Trophoblast cell (in vitro differentiated cells and primary cell): ENCODE measurements around the gene TK1.

Experiments used
- DNase-seq, 2 donors: peaks; one replicate each; pipeline ENCODE4 v3.0.0-alpha.2; 2016
- H2AFZ ChIP-seq: 2 replicates; pipeline ENCODE4 v1.6.1; 2013; ENCODE audit warnings: low read length, moderate library complexity, mild to moderate bottlenecking; ENCODE audit not compliant: insufficient read depth, poor library complexity
- H2AK5ac ChIP-seq: 2 replicates; pipeline ENCODE4 v1.6.1; 2013; ENCODE audit warnings: mild to moderate bottlenecking, low read length
- H2BK120ac ChIP-seq: 2 replicates; pipeline ENCODE4 v1.6.1; 2013; ENCODE audit warnings: low read length, mild to moderate bottlenecking, moderate library complexity; ENCODE audit not compliant: insufficient read depth, poor library complexity
- H2BK12ac ChIP-seq: 2 replicates; pipeline ENCODE4 v1.6.1; 2013; ENCODE audit warnings: mild to moderate bottlenecking, low read length, moderate library complexity
- H2BK5ac ChIP-seq: 2 replicates; pipeline ENCODE4 v1.6.1; 2013; ENCODE audit warnings: low read length, low read depth, moderate library complexity, mild to moderate bottlenecking; ENCODE audit not compliant: poor library complexity
- H3K14ac ChIP-seq: 2 replicates; pipeline ENCODE4 v1.6.1; 2013; ENCODE audit warnings: mild to moderate bottlenecking, low read length
- H3K18ac ChIP-seq: 2 replicates; pipeline ENCODE4 v1.6.1; 2013; ENCODE audit warnings: mild to moderate bottlenecking, low read length
- H3K23ac ChIP-seq: 2 replicates; pipeline ENCODE4 v1.6.1; 2013; ENCODE audit warnings: low read length
- H3K27ac ChIP-seq: 2 replicates; pipeline ENCODE4 v1.5.1; 2013; ENCODE audit warnings: low read depth, mild to moderate bottlenecking, inconsistent platforms, low read length, moderate library complexity
- H3K27me3 ChIP-seq: 2 replicates; pipeline ENCODE4 v1.6.1; 2013; ENCODE audit warnings: inconsistent platforms, mild to moderate bottlenecking, low read length, moderate library complexity; ENCODE audit not compliant: insufficient read depth
- H3K36me3 ChIP-seq, 2 experiments: 1 replicate in 1 of 2; 2 replicates in 1 of 2; pipeline ENCODE4 v1.6.1; 2013; ENCODE audit warnings: low read length in 2 of 2, mild to moderate bottlenecking in 2 of 2, moderate library complexity in 1 of 2; ENCODE audit not compliant: insufficient read depth in 2 of 2, control insufficient read depth in 1 of 2
- H3K4ac ChIP-seq: 2 replicates; pipeline ENCODE4 v1.6.1; 2013; ENCODE audit warnings: low read depth, mild to moderate bottlenecking, low read length, moderate library complexity
- H3K4me1 ChIP-seq, 2 experiments: 1 replicate in 1 of 2; 2 replicates in 1 of 2; pipeline ENCODE4 v1.6.1; 2013; ENCODE audit warnings: low read length in 2 of 2, mild to moderate bottlenecking in 2 of 2, moderate library complexity in 1 of 2; ENCODE audit not compliant: insufficient read depth in 2 of 2, control insufficient read depth in 1 of 2
- H3K4me2 ChIP-seq: 2 replicates; pipeline ENCODE4 v1.6.1; 2013; ENCODE audit warnings: inconsistent platforms, mild to moderate bottlenecking, low read length, moderate library complexity
- H3K4me3 ChIP-seq: 2 replicates; pipeline ENCODE4 v1.5.1; 2013; ENCODE audit warnings: mild to moderate bottlenecking, low read depth, low read length, inconsistent platforms
- H3K79me1 ChIP-seq: one replicate; pipeline ENCODE4 v1.6.1; 2013; ENCODE audit warnings: low read length
- H3K79me2 ChIP-seq: 2 replicates; pipeline ENCODE4 v1.6.1; 2013; ENCODE audit warnings: low read length, mild to moderate bottlenecking; ENCODE audit not compliant: control insufficient read depth, insufficient read depth, poor library complexity
- H3K9ac ChIP-seq: 2 replicates; pipeline ENCODE4 v1.6.1; 2013; ENCODE audit warnings: mild to moderate bottlenecking, low read length
- H3K9me3 ChIP-seq: 2 replicates; pipeline ENCODE4 v1.6.1; 2013; ENCODE audit warnings: low read depth, mild to moderate bottlenecking, control low read depth, inconsistent platforms, low read length; ENCODE audit not compliant: insufficient read depth
- H4K12ac ChIP-seq: 2 replicates; pipeline ENCODE4 v1.6.1; 2013; ENCODE audit warnings: low read depth, mild to moderate bottlenecking, low read length, moderate library complexity
- H4K8ac ChIP-seq: 2 replicates; pipeline ENCODE4 v1.6.1; 2013; ENCODE audit warnings: low read depth, mild to moderate bottlenecking, low read length, moderate library complexity
- H4K91ac ChIP-seq: one replicate; pipeline ENCODE4 v1.6.1; 2013; ENCODE audit warnings: low read depth, mild to moderate bottlenecking, low read length, moderate library complexity
- WGBS: extraction: QIAGEN DNeasy Blood & Tissue Kit; methylation state at CpG from one replicate; pipeline ENCODE4 v1.1.7; 2013; ENCODE audit warnings: missing lambda C conversion rate; ENCODE audit not compliant: insufficient read length, insufficient coverage; ENCODE audit errors: extremely low coverage; 5-methylcytosine and 5-hydroxymethylcytosine counted together

Gene TK1

DNA sequence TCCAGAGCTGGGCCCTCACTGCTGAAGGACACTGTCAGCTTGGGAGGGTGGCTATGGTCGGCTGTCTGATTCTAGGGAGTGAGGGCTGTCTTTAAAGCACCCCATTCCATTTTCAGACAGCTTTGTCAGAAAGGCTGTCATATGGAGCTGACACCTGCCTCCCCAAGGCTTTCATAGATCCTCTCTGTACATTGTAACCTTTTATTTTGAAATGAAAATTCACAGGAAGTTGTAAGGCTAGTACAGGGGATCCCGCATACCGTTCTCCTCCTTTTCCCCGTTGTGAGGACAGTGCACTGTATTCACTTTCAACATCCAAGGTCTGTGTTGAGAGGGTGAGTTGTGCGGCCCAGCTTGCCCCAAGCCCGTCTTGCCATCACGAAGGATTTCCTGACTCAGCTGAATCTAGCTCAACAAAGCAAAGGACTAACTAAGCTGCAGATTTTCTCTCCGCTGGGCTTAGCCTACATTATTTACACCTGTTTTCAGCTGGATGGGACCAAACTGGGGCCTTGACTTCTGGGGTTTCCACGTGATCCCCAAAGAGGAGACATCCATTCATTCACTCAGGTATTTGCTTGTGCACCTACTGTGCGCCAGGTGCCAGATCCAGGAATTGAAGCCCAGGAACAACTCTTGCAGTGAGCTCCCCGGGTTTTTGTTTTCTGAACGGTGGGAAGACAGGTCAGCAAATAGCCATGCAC, 39.4 kb upstream of the TK1 start:
- no peak overlapping the region for H2AFZ ChIP-seq
- peaks cover 10% of the 10 kb centered on the region for H3K27me3 ChIP-seq
- H2BK120ac ChIP-seq: no peak overlapping the region
- no peak overlapping the region for H3K14ac ChIP-seq
- no peak overlapping the region for H4K91ac ChIP-seq
- peaks cover 18 to 23% of the 10 kb centered on the region in 2 experiments for H3K36me3 ChIP-seq
- H2BK12ac ChIP-seq: no peak overlapping the region
- no peak for DNase-seq
- no peaks in the 10 kb centered on the region for H3K79me2 ChIP-seq
- no peak overlapping the region for H4K8ac ChIP-seq
- no peak overlapping the region for H4K12ac ChIP-seq
- H3K18ac ChIP-seq: no peak overlapping the region
- no peak overlapping the region for H3K9ac ChIP-seq
- no peak overlapping the region for H2BK5ac ChIP-seq
- H3K4me2 ChIP-seq: no peak overlapping the region
- WGBS: no CpG with 5 or more reads among the region's 12 CpGs
- H3K27ac ChIP-seq: no peak overlapping the region
- no peak overlapping the region for H3K23ac ChIP-seq
- H3K4me1 ChIP-seq: peaks cover 0 to under 1% of the 10 kb centered on the region in 2 experiments
- H2AK5ac ChIP-seq: no peak overlapping the region
- no peaks in the 10 kb centered on the region for H3K79me1 ChIP-seq
- no peak overlapping the region for H3K4me3 ChIP-seq
- H3K9me3 ChIP-seq: peaks cover 2% of the 10 kb centered on the region
- no peak overlapping the region for H3K4ac ChIP-seq

DNA sequence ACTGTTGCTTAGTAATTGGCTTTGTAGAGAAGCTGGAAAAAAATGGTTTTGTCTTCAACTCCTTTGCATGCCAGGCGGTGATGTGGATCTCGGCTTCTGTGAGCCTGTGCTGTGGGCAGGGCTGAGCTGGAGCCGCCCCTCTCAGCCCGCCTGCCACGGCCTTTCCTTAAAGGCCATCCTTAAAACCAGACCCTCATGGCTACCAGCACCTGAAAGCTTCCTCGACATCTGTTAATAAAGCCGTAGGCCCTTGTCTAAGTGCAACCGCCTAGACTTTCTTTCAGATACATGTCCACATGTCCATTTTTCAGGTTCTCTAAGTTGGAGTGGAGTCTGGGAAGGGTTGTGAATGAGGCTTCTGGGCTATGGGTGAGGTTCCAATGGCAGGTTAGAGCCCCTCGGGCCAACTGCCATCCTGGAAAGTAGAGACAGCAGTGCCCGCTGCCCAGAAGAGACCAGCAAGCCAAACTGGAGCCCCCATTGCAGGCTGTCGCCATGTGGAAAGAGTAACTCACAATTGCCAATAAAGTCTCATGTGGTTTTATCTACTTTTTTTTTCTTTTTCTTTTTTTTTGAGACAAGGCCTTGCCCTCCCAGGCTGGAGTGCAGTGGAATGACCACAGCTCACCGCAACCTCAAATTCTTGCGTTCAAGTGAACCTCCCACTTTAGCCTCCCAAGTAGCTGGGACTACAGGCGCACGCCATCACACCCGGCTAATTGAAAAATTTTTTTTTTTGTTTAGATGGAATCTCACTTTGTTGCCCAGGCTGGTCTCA, 38.4 kb upstream of the TK1 start:
- Histone ChIP-seq H3K4me3 (no peak overlapping the region), H3K14ac (no peak overlapping the region), H4K8ac (no peak overlapping the region), H3K4me1 (no peaks in the 10 kb centered on the region), H2BK5ac (no peak overlapping the region), H3K4ac (no peak overlapping the region), H3K9me3 (no peaks in the 10 kb centered on the region), H3K36me3 (peaks cover 23 to 29% of the 10 kb centered on the region in 2 experiments), H3K9ac (no peak overlapping the region), H3K18ac (no peak overlapping the region), H3K79me1 (no peaks in the 10 kb centered on the region), H3K23ac (no peak overlapping the region), H3K27ac (no peak overlapping the region), H2AFZ (no peak overlapping the region), H2BK12ac (no peak overlapping the region), H3K79me2 (no peaks in the 10 kb centered on the region), H2BK120ac (no peak overlapping the region), H2AK5ac (no peak overlapping the region), H3K4me2 (no peak overlapping the region), H4K91ac (no peak overlapping the region), H4K12ac (no peak overlapping the region), H3K27me3 (peaks cover under 1% of the 10 kb centered on the region)
- WGBS: no CpG with 5 or more reads among the region's 16 CpGs
- DNase-seq: no peak

DNA sequence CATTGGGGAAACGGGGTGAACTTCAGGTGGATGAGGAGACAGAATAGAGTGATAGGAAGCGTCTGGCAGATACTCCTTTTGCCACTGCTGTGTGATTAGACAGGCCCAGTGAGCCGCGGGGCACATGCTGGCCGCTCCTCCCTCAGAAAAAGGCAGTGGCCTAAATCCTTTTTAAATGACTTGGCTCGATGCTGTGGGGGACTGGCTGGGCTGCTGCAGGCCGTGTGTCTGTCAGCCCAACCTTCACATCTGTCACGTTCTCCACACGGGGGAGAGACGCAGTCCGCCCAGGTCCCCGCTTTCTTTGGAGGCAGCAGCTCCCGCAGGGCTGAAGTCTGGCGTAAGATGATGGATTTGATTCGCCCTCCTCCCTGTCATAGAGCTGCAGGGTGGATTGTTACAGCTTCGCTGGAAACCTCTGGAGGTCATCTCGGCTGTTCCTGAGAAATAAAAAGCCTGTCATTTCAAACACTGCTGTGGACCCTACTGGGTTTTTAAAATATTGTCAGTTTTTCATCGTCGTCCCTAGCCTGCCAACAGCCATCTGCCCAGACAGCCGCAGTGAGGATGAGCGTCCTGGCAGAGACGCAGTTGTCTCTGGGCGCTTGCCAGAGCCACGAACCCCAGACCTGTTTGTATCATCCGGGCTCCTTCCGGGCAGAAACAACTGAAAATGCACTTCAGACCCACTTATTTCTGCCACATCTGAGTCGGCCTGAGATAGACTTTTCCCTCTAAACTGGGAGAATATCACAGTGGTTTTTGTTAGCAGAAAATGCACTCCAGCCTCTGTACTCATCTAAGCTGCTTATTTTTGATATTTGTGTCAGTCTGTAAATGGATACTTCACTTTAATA, 37.6 kb upstream of the TK1 start:
- Histone ChIP-seq H2AFZ (no peak overlapping the region), H2BK12ac (no peak overlapping the region), H3K36me3 (peaks cover 28 to 33% of the 10 kb centered on the region in 2 experiments), H3K27me3 (no peaks in the 10 kb centered on the region), H2BK120ac (no peak overlapping the region), H3K79me2 (no peaks in the 10 kb centered on the region), H4K91ac (no peak overlapping the region), H3K4me1 (no peaks in the 10 kb centered on the region), H3K27ac (no peak overlapping the region), H3K9me3 (no peaks in the 10 kb centered on the region), H3K4ac (no peak overlapping the region), H3K18ac (no peak overlapping the region), H3K79me1 (no peaks in the 10 kb centered on the region), H3K4me2 (no peak overlapping the region), H3K4me3 (no peak overlapping the region), H4K8ac (no peak overlapping the region), H4K12ac (no peak overlapping the region), H3K14ac (no peak overlapping the region), H3K23ac (no peak overlapping the region), H3K9ac (no peak overlapping the region), H2BK5ac (no peak overlapping the region), H2AK5ac (no peak overlapping the region)
- no peak for DNase-seq
- no CpG with 5 or more reads among the region's 27 CpGs for WGBS

DNA sequence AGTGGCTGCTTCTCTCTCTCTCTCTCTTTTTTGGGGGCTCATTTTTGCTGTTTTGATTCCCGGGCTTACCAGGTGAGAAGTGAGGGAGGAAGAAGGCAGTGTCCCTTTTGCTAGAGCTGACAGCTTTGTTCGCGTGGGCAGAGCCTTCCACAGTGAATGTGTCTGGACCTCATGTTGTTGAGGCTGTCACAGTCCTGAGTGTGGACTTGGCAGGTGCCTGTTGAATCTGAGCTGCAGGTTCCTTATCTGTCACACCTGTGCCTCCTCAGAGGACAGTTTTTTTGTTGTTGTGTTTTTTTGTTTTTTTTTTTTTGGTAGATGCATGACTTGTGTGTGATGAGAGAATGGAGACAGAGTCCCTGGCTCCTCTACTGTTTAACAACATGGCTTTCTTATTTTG, 36.9 kb upstream of the TK1 start:
- Histone ChIP-seq H2AFZ (no peak overlapping the region), H3K79me1 (no peaks in the 10 kb centered on the region)

More for the DNA sequence above, 36.9 kb upstream of the TK1 start:
- WGBS: no CpG with 5 or more reads among the region's 3 CpGs
- no peak overlapping the region for H3K18ac ChIP-seq
- no peak overlapping the region for H3K27ac ChIP-seq
- no peak overlapping the region for H2AK5ac ChIP-seq
- DNase-seq: no peak
- H3K9me3 ChIP-seq: no peaks in the 10 kb centered on the region
- no peaks in the 10 kb centered on the region for H3K4me1 ChIP-seq
- H4K12ac ChIP-seq: no peak overlapping the region
- H4K91ac ChIP-seq: no peak overlapping the region
- H2BK5ac ChIP-seq: no peak overlapping the region
- H3K23ac ChIP-seq: no peak overlapping the region
- no peak overlapping the region for H3K4ac ChIP-seq
- H3K36me3 ChIP-seq: peaks cover 30 to 38% of the 10 kb centered on the region in 2 experiments
- no peak overlapping the region for H3K14ac ChIP-seq
- H3K27me3 ChIP-seq: no peaks in the 10 kb centered on the region
- H4K8ac ChIP-seq: no peak overlapping the region
- H2BK120ac ChIP-seq: no peak overlapping the region
- H3K4me3 ChIP-seq: no peak overlapping the region
- no peak overlapping the region for H3K4me2 ChIP-seq
- H3K9ac ChIP-seq: no peak overlapping the region
- H3K79me2 ChIP-seq: no peaks in the 10 kb centered on the region
- H2BK12ac ChIP-seq: no peak overlapping the region
